Gastrocnemius medialis (tissue), 4 donors: ENCODE data around the gene IFT81.

Experiments used
- CTCF ChIP-seq, 5 experiments: fragments of 450-650 bp in 3 of 5; fragments of 200-600 bp in 2 of 5; sonication (generic) in 2 of 5; IDR thresholded peaks in 4 of 5; conservative IDR thresholded peaks in 1 of 5; 1 replicate in 4 of 5; 2 replicates in 1 of 5; pipeline ENCODE4 v1.5.1; 2016 to 2019; ENCODE audit warnings: antibody characterized with exemption in 5 of 5, mild to moderate bottlenecking in 3 of 5, moderate library complexity in 3 of 5
- POLR2A ChIP-seq, 2 donors: fragments of 450-650 bp; IDR thresholded peaks; one replicate each; pipeline ENCODE4 v1.6.1; 2017; ENCODE audit warnings: antibody characterized with exemption in 2 of 2, mild to moderate bottlenecking in 2 of 2, moderate library complexity in 2 of 2

DNA sequence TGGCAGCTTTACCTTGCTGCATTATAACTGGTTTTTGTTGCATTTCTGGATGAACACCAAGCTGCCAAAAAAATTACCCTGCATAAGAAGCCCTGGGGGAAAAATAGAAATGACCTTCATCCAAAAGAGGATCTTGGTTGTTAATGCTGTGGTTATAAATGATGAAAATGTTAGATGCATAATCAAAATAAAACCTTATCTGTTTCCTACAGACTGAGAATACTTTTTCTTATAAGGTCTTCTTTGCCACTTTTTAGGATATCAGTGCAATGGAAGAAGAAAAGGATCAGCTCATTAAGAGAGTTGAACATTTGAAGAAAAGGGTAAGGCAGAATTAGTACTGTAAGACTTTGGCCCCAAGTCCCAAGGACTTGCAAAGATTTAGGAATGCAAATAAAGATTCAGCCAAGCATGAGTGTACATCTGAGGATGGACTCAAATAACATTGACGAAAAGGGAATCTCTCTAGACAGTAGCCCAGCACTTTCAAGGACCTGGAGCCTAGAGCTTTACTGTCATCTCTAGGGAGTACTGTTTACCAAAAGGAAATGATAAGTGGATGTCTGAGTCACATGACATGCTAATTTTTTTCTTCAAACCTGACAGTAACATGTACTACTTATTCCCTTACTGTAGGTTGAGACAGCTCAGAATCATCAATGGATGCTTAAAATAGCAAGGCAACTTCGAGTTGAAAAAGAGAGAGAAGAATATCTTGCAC, 10.7 kb downstream of the IFT81 start:
- TF ChIP-seq CTCF (IDR thresholded peaks at IDR 0.05 in 4 of 5, conservative IDR thresholded peaks at IDR 0.05 in 1 of 5) (no peak), POLR2A (IDR thresholded peaks at IDR 0.05) (no peak)
